Measurements from ENCODE around the gene PCSK7.

DNA sequence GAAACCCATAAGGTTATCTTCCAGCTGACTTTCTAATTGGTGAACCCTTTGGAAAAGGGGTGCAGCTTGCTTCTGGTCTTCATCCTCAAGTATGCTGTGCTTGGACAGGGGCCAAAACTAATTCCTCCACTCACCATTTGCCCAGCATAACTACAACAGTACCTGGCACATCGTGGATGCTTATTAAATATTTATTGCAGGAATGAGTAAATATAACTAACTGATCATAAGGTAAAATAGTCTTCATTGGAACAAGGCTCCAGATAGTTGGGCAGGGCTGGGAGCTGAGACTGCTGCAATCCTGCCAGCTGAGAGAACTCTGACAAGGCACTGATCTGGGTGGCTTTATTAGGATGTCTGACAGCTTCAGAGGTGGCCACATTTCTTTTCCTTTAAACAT is 55.7 kb downstream of the PCSK7 start:
- TF ChIP-seq L3MBTL2 (conservative IDR thresholded peaks at IDR 0.05): no peak
- no peak for TF ChIP-seq BHLHE40 (IDR thresholded peaks at IDR 0.05; ENCODE audit: borderline replicate concordance)
- no peak for TF ChIP-seq FOXM1 (IDR thresholded peaks at IDR 0.05; ENCODE audit: borderline replicate concordance)
- TF ChIP-seq ARNT (IDR thresholded peaks at IDR 0.05): no peak
- no peak for TF ChIP-seq ZNF384 (IDR thresholded peaks at IDR 0.05)
- TF ChIP-seq PKNOX1 (IDR thresholded peaks at IDR 0.05): no peak
- TF ChIP-seq SUZ12 (IDR thresholded peaks at IDR 0.05): no peak
- no peak for TF ChIP-seq FOXA1 (IDR thresholded peaks at IDR 0.05)
- no peak for TF ChIP-seq FOXK2 (IDR thresholded peaks at IDR 0.05)
- TF ChIP-seq CTBP1 (IDR thresholded peaks at IDR 0.05; ENCODE audit: borderline replicate concordance): no peak
